SKM-1 treated with dmso at 0.1 percent for 144 hours (cell line): Measurements from ENCODE around the gene PLEKHA8.

ENCODE experiments used
- DNase-seq: peaks from one replicate; lab custom pipeline; 2025; ENCODE audit not compliant: unreplicated experiment; lab: John Stamatoyannopoulos, UW

Gene PLEKHA8

GRCh38 chr7:30028216-30028748, at the start of gene PLEKHA8:
PLEKHA8 (plus strand) TSS chr7:30028412; CDS start chr7:30028763, 351 bp downstream.
- DNase-seq: peak; percentile 81

GRCh38 chr7:29980151-29980550, 48.1 kb upstream of the PLEKHA8 start:
- DNase-seq: no peak

- DNase-seq: no peak
Observed at GRCh38 chr7:29987083-29987482, 41.1 kb upstream of the PLEKHA8 start.

GRCh38 chr7:29987811-29988317, 40.3 kb upstream of the PLEKHA8 start:
- peak; percentile 51 for DNase-seq

- peak; percentile 21 for DNase-seq
Observed at GRCh38 chr7:29988424-29989256, 39.6 kb upstream of the PLEKHA8 start.

- DNase-seq: peak; percentile 9
Observed at GRCh38 chr7:29989257-29989995, 38.8 kb upstream of the PLEKHA8 start, which contains the start of gene SCRN1. SCRN1 (minus strand) TSS chr7:29989801; CDS start chr7:29969067, 20,734 bp downstream.

GRCh38 chr7:29990931-29991330, 37.3 kb upstream of the PLEKHA8 start:
- no peak for DNase-seq

- DNase-seq: no peak
Observed at GRCh38 chr7:29991937-29992336, 36.3 kb upstream of the PLEKHA8 start.

- no peak for DNase-seq
Observed at GRCh38 chr7:29993140-29993539, 35.1 kb upstream of the PLEKHA8 start.

GRCh38 chr7:29995652-29996051, 32.6 kb upstream of the PLEKHA8 start:
- no peak for DNase-seq

GRCh38 chr7:29996321-29996720, 31.9 kb upstream of the PLEKHA8 start:
- DNase-seq: no peak

GRCh38 chr7:29998489-29998888, 29.7 kb upstream of the PLEKHA8 start:
- no peak for DNase-seq

GRCh38 chr7:30001998-30002397, 26.2 kb upstream of the PLEKHA8 start:
- no peak for DNase-seq

GRCh38 chr7:30003098-30003497, 25.1 kb upstream of the PLEKHA8 start:
- no peak for DNase-seq

GRCh38 chr7:30005464-30005863, 22.7 kb upstream of the PLEKHA8 start:
- no peak for DNase-seq

- no peak for DNase-seq
Observed at GRCh38 chr7:30010021-30010420, 18.2 kb upstream of the PLEKHA8 start.

- DNase-seq: no peak
Observed at GRCh38 chr7:30012757-30013156, 15.5 kb upstream of the PLEKHA8 start.

GRCh38 chr7:30018451-30018850, 9.8 kb upstream of the PLEKHA8 start:
- DNase-seq: no peak

GRCh38 chr7:30019387-30019786, 8.8 kb upstream of the PLEKHA8 start:
- no peak for DNase-seq

- no peak for DNase-seq
Observed at GRCh38 chr7:30019960-30020359, 8.3 kb upstream of the PLEKHA8 start.

GRCh38 chr7:30020535-30020934, 7.7 kb upstream of the PLEKHA8 start:
- DNase-seq: no peak

- DNase-seq: no peak
Observed at GRCh38 chr7:30022991-30023390, 5.2 kb upstream of the PLEKHA8 start.
